Right lobe of liver (tissue), 6 donors: ENCODE data around the gene DNAJC27. TPM values are rescaled to one million over a fixed set of nuclear protein-coding genes. Genes with fewer than 3 reads are reported as not detected.

Source experiments
- ATAC-seq, 4 donors: fragments of 200-7000 bp; cut with Tn5 transposase; one replicate each; pipeline ENCODE4 v1.9.1; 2020; ENCODE audit warnings: mild to moderate bottlenecking in 4 of 4, moderate library complexity in 4 of 4
- DNase-seq, 3 donors: peaks; one replicate each; pipeline ENCODE4 v3.0.0-alpha.2; 2020
- H3K27ac ChIP-seq, 3 donors: fragments of 200-600 bp; one replicate each; pipeline ENCODE4 v1.8.0; 2022
- H3K27me3 ChIP-seq, 2 donors: fragments of 200-600 bp; one replicate each; pipeline ENCODE4 v1.8.0; 2022
- H3K36me3 ChIP-seq, 4 donors: fragments of 200-600 bp; sonication (generic) in 1 of 4; one replicate each; pipeline versions ENCODE4 v1.5.1 to v1.8.0; 2017 to 2022; ENCODE audit warnings: control low read depth in 1 of 4
- H3K4me1 ChIP-seq, 4 donors: fragments of 200-600 bp; sonication (generic) in 1 of 4; one replicate each; pipeline versions ENCODE4 v1.5.1 to v1.8.0; 2017 to 2022; ENCODE audit warnings: control low read depth in 1 of 4
- H3K4me3 ChIP-seq, 3 donors: fragments of 200-600 bp; one replicate each; pipeline ENCODE4 v1.8.0; 2022
- H3K9me3 ChIP-seq, 4 donors: fragments of 200-600 bp; sonication (generic) in 1 of 4; one replicate each; pipeline versions ENCODE4 v1.5.1 to v1.8.0; 2017 to 2022; ENCODE audit warnings: control low read depth in 1 of 4
- POLR2A ChIP-seq: fragments of 450-650 bp; IDR thresholded peaks from one replicate; pipeline ENCODE4 v1.6.1; 2017; ENCODE audit warnings: antibody characterized with exemption, mild to moderate bottlenecking
- WGBS: methylation state at CpG from one replicate; pipeline ENCODE4 v1.1.6; 2018; ENCODE audit warnings: low coverage, low lambda C conversion rate; ENCODE audit not compliant: insufficient coverage; ENCODE audit errors: missing lambda C conversion rate; 5-methylcytosine and 5-hydroxymethylcytosine counted together
- intact Hi-C, 2 donors: fragments of 100-400 bp; cut with DNase I; formaldehyde crosslinking; loops; one replicate each; pipeline versions ENCODE4 v1.11.2 to v1.14.1; 2022
- total RNA-seq, 6 experiments: library from RNA; depleted of rRNA in 2 of 6; stranded (reverse); fragments of >200 nt in 2 of 6; fragmentation: NEBNext Ultra II Directional in 3 of 6; extraction: Animal tissue kit (Norgen Biotek cat#: 25700) in 3 of 6; gene quantifications; one replicate each; pipeline versions ENCODE4 v1.1.0 to v1.2.4, GENCODE V29; 2016 to 2023
- TF ChIP-seq, protein P1 (sequence below), 4 donors: fragments of 200-600 bp in 3 of 4; fragments of 450-650 bp in 1 of 4; IDR thresholded peaks; one replicate each; pipeline versions ENCODE4 v1.5.1 to v1.8.0; 2016 to 2022; ENCODE audit warnings: antibody characterized with exemption in 4 of 4, mild to moderate bottlenecking in 2 of 4
- donor health status: DM: no; HTN: yes; CAD: no.
- donor health status: DM: no; HTN: no; CAD: no.
- donor health status: DM: no; HTN: no; CAD: no.
- donor health status: DM: no; HTN: yes; CAD: no.
- donor health status: DM: no; HTN: yes; CAD: no.

DNAJC27 gene
- total RNA-seq, 6 experiments from 2014 or later, result 1.1 to 2.1 (median 1.7) TPM

DNA sequence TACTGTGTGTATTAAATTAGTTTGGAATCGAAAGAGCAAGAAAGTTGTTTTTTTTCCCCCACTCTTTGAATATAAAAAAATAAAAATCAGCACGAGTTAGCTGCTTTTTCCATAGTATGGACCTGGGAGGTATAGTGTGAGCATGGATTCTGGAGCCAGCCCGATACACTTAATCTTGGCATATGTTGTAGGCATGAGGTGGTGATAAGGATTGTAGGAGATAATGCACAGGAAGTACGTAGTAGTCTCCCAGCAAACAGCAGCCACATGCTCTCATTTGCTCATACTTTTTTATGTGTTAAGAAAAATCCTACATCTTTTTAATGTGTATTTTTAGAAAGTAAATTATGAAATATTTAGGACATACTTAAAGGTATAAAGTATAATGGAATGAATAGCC lies 2.1 kb upstream of the DNAJC27 start:
- no peaks in the 10 kb centered on the region for H3K36me3 ChIP-seq
- H3K27me3 ChIP-seq, result no peaks in the 10 kb centered on the region
- 71% methylated on average over 4 of the region's 4 CpGs for WGBS
- no peak for DNase-seq
- H3K4me3 ChIP-seq, result no peak overlapping the region
- no peak for ATAC-seq
- no peaks in the 10 kb centered on the region for H3K4me1 ChIP-seq
- TF ChIP-seq, protein P1, sequence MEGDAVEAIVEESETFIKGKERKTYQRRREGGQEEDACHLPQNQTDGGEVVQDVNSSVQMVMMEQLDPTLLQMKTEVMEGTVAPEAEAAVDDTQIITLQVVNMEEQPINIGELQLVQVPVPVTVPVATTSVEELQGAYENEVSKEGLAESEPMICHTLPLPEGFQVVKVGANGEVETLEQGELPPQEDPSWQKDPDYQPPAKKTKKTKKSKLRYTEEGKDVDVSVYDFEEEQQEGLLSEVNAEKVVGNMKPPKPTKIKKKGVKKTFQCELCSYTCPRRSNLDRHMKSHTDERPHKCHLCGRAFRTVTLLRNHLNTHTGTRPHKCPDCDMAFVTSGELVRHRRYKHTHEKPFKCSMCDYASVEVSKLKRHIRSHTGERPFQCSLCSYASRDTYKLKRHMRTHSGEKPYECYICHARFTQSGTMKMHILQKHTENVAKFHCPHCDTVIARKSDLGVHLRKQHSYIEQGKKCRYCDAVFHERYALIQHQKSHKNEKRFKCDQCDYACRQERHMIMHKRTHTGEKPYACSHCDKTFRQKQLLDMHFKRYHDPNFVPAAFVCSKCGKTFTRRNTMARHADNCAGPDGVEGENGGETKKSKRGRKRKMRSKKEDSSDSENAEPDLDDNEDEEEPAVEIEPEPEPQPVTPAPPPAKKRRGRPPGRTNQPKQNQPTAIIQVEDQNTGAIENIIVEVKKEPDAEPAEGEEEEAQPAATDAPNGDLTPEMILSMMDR (IDR thresholded peaks at IDR 0.05), result no peak
- no peak for TF ChIP-seq POLR2A
- H3K27ac ChIP-seq, result no peak overlapping the region
- intact Hi-C loops, result no loop called here
- no peaks in the 10 kb centered on the region for H3K9me3 ChIP-seq

DNA sequence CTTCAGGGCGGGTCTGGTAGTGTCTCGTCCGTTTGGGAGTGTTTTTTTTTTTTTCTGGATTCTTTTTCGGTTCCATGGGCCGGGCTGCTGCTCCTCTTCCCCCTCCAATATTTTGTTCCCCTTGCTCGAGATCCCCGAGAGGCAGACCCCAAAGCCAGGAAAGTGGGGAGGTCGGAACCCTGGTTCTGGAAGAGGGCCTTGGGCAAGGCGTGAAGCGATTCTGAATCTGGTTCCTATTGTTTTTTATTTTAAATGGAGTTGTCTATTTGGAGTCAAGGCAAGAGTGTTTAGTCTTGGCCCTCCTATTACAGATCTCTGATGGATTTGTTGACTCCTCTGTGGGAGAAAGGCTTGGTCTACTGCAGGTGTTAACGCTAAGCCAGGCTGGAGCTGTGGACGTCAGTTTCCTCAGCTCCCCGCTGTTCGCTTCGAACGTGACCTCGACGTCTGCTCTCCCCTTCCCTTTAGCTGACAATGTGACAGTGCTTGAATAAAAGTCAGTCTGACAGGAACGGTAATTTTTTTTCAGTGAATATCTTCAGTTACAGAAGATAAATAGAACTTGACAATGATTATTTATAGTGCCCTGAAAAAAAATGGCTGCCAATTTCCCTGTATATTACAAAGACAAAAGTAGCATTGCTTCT lies 683 bp upstream of the DNAJC27 start:
- peak in 2 of 3 donors; percentile 51 to 59 for DNase-seq
- 0% methylated on average over 18 of the region's 19 CpGs for WGBS
- peak overlapping the region; percentile 97 to 99 (median 99) for H3K27ac ChIP-seq
- no peaks in the 10 kb centered on the region for H3K27me3 ChIP-seq
- H3K36me3 ChIP-seq, result no peaks in the 10 kb centered on the region
- intact Hi-C loops, result no loop called here
- TF ChIP-seq, protein P1 (IDR thresholded peaks at IDR 0.05), result no peak
- no peak for TF ChIP-seq POLR2A
- peak overlapping the region; percentile 61 to 90 (median 82) for H3K4me3 ChIP-seq
- ATAC-seq, result peak; percentile 24 to 37 (median 28)
- H3K4me1 ChIP-seq, result no peaks in the 10 kb centered on the region
- H3K9me3 ChIP-seq, result no peaks in the 10 kb centered on the region

DNA sequence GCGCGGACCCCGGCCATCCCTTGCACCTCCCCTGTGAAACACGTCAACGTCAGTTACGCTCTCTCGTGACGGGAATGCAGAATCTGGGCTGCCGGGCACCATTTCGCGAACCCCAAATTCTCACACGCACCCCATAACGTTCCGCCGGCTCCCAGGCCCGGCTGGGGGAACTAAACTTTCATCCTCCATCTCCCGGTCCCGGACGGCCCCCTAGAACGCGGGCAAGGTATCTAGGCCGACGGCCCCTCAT lies 544 bp downstream of the DNAJC27 start:
- H3K4me3 ChIP-seq, result peak overlapping the region; percentile 61 to 90 (median 82)
- H3K4me1 ChIP-seq, result no peaks in the 10 kb centered on the region
- H3K36me3 ChIP-seq, result peaks cover 0 to 6% (median 0%) of the 10 kb centered on the region in 4 donors
- no peak for TF ChIP-seq POLR2A
- TF ChIP-seq, protein P1 (IDR thresholded peaks at IDR 0.05), result no peak
- no peaks in the 10 kb centered on the region for H3K27me3 ChIP-seq
- H3K9me3 ChIP-seq, result no peaks in the 10 kb centered on the region
- ATAC-seq (peak; percentile 2 to 10 (median 3)), DNase-seq (no peak)
- H3K27ac ChIP-seq, result peak overlapping the region; percentile 97 to 99 (median 99)
- intact Hi-C loops, result no loop called here
- WGBS, result 0% methylated on average over 16 of the region's 23 CpGs

DNA sequence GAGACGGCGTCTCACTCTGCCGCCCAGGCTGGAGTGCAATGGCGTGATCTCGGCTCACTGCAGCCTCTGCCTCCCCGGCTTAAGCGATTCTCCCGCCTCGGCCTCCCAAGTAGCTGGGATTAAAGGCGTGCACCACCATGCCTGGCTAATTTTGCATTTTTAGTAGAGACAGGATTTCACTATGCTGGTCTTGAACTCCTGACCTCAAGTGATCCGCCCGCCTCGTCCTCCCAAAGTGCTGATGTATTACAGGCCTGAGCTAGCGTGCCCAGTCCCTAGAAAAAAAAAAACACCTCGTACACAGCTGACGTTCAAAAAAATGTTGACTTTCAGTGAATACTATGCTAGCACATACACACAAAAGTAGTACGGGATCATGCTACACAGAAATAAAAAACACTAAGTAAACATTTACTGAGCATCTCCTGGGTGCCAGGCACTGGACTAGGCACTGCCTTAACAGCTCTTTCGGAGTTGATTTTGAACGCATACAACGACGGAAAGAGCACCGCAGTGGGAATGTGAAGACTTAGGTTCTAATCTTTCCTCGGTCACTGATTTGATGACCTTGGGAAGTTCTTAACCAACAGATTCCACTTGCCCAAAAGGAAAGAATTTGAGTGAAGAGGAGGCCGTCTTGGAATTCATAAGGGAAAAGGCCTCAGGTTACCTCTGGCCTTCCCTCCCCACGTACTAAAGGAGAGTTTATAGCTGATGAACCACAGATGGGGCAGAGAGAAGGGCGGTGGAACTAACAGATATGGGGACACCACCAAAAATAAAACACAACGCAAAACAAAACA lies 1.1 kb downstream of the DNAJC27 start:
- H3K4me3 ChIP-seq, result peak overlapping the region; percentile 61 to 90 (median 82)
- 48% methylated on average over 21 of the region's 27 CpGs for WGBS
- no peaks in the 10 kb centered on the region for H3K4me1 ChIP-seq
- no peak for TF ChIP-seq POLR2A
- TF ChIP-seq, protein P1 (IDR thresholded peaks at IDR 0.05), result no peak
- H3K9me3 ChIP-seq, result no peaks in the 10 kb centered on the region
- DNase-seq (no peak), ATAC-seq (no peak)
- no peaks in the 10 kb centered on the region for H3K27me3 ChIP-seq
- H3K27ac ChIP-seq, result peak overlapping the region; percentile 97 to 99 (median 99)
- intact Hi-C loops, result no loop called here
- H3K36me3 ChIP-seq, result peaks cover 0 to 6% (median 0%) of the 10 kb centered on the region in 4 donors
